Measurements from ENCODE around the gene GMPR.

The GMPR gene

DNA sequence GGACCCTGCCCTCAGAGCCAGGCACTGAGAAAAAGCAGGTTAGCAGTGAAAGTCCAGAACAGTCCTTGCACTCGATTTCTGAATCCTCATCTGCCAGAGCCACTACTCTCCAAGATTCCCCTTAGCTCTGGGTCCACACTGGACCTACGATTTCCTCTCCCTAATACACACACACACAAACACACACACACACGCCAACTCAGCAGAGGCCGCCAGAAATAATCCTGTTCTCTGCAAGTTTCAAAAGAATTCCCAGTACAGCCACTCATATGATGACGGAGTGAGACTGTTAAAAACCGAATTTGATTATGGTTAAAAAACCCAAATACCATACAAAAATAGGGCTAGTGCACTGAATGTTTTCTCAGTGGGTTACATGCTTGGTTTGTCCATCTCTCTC is 90.8 kb downstream of the GMPR start:
- DNase-seq (ENCODE audit: low spot score): no peak

DNA sequence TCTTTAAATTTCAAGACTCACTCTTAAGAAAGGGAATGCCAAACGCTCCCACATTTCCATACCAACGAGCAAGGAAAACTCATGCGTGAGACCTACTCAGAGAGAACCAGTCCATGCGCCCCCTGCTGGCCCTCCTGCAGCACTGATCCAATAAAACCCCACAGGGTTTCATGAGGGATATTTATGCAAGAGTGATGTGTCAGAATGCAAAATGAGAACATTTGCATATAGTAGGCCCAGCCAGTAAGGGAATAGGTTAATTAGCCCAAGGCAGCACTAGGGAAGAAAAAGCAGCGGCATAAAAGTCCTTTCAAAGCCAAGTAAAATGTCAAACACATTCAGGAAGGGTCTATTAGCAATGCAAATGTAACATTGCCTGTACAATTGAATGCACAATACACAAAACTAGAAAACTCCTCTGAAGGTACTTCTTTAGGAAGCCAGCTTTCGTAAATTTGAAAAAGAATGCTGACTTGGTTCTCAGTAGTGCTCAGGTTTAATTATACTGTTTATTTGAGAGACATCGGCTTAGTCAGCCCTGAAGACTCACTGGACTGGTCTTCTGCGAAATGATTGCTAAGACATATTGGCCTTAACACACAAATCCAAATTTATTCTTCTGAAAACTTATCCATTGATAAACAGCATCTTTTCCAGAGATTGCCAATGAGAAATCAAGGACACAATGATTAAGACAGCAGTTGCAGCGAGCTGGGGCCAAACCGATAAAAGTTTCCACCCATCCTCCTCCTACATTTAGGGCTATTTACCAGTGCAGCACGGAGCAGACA is 93.2 kb downstream of the GMPR start:
- peak; percentile 78 for DNase-seq (ENCODE audit: low spot score)

DNA sequence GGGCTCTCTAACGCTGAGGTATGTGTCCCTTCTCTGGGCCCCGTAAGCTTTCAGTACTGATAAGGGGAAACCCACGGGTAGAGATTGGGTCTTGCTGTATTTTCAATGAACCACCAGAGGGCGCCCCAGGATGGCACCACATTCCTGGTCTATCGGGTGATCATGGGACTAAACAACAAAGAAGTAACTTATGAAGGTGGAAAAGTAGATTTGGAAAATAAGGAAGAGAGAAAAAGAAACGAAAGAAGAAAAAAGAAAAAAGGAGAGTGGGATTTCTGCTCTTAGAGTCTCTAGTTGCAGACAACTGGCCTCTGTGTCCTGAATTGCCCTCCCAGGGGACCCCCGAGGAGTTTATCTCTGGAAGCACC is 93.8 kb downstream of the GMPR start:
- peak; percentile 82 for DNase-seq (ENCODE audit: low spot score)

DNA sequence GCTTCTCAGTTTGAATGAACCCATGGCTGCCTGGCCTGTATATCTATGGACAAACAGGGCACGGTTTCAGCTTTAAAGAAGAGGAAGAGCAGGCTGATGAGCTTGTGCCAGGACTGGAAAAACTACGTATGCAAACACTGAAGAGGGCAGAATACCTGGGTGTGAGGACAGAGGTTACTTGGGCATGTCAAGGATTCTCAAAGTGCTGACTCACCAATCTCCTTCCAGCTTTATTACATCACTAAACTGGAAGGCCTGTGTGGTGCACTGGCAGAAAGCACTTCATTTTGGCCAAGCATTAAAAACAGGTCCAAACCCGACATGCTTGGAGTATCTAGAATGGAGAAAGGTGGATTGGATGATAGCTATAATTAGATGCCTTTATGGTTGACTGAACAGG is 95.2 kb downstream of the GMPR start:
- no peak for DNase-seq (ENCODE audit: low spot score)

DNA sequence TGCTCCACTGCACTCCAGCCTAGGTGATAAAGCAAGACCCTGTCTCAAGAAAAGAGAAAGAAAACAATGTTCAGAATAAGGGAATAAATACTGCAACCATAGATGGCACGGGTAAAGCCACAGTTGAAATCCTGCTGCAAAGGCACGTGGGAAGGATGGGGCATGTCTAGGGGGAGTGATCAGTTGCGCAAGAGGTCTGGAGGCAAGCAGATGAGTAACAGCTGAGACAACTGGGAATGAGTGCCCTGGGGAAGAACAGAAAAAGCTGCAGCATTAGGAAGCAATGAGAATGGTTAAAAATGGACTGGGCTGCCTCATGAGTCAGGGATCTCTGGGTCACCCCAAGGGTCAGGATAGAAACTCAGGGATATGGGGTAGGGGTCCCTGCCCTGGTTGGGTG is 96.3 kb downstream of the GMPR start:
- no peak for DNase-seq (ENCODE audit: low spot score)

DNA sequence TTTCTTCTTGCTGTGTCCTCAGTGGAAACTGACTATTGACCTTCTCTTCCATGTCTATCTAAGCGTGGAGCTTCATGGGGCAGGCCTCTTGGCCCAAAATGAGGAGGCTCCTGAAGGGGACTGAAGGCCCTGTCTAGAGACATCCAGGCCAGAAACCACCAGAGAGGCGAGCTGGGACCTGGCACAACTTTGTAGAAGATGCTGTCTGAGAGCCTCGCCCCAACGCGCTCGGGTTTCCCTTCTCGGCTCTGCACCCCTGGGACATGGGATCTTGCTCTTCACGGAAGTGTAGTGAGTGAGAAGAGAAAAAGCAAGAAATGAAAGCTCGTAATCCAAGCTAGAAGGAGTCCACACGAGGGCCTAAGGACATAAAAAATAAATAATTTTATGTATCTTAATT is 96.8 kb downstream of the GMPR start:
- DNase-seq (ENCODE audit: low spot score): no peak

DNA sequence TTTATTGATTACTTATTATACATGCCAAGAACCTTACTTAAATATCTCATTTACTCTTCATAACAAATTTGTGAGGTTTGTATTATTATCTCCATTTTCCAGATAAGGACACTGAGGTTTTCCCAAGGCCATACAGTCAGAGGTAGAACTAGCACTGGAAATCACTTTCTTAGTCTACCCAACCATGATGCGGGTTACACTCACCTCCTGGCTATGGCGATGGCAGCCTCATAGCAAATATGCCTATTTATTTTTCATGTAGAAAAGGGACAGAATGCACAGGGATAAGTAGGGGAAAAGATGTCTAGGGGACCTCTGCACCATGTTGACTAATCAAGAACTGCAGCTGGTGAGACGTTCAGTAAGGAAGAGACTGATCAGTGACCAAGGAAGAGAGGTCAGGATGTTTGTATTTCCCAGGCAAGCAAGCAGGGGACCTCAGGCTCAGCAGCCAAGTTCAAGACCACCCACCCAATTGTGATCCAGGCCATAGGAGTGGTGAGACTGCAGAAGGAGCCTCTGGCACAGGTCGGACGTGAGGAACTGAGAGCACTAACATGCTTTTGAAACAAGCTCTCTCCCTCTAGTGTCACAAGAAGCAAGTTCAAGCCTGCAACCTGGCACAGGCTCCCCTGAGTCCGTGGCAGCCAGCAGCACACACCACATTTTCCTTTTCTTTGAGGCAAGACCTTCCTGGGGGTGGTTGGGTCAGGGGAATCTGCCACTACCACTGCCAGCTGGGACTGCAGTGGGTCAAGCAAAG is 97.8 kb downstream of the GMPR start:
- DNase-seq (ENCODE audit: low spot score): no peak

DNA sequence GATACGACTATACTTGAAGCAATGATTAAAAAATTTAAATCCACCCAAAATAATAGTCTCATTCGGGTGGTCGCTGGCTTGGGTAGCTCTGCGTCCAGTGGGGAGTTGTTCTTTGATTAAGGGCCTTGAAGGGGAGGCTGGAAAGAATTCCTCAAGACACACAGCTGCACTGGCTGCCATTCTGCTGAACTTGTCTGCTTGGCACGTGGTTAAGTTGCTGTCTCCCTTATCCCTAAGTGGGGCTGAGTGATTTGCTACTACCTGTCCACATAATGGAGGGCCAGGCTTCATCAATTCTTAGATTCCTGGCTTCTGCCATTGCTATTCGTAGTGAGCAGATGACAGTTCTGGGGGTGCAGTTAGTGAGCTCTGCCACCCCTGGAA is 98.5 kb downstream of the GMPR start:
- DNase-seq (ENCODE audit: low spot score): no peak

DNA sequence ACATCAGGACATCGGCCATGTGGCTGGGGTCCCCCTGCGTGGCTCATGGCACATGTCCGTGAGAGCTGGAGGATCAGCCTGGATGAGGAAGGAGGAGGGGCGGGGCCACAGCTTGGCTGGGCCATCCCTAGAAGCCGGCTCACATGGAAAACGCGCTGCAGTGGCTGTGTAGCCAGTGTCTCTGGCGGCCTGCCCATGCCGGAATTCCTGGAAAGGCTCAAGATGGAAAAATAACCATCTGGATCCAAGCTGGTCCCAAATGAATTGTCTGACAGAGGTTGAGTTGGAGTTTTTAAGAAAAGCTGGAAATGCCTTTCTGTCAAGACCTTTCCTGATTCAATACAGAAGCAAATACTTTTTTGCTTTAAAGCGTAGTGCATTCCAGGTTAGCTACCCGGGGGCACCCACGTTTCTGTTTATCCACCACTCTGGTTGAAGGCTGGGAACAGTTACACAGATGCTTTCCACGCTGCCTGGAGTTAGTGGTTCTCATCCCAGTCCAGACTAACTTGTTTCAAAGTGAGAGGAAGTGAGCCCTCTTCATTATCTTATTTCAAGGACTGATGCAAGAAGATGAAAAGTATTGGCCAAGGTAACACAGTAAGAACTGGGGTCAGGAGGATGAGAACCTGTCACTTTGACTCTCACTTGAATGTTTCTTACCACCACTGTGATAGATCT is 99.0 kb downstream of the GMPR start:
- no peak for DNase-seq (ENCODE audit: low spot score)

DNA sequence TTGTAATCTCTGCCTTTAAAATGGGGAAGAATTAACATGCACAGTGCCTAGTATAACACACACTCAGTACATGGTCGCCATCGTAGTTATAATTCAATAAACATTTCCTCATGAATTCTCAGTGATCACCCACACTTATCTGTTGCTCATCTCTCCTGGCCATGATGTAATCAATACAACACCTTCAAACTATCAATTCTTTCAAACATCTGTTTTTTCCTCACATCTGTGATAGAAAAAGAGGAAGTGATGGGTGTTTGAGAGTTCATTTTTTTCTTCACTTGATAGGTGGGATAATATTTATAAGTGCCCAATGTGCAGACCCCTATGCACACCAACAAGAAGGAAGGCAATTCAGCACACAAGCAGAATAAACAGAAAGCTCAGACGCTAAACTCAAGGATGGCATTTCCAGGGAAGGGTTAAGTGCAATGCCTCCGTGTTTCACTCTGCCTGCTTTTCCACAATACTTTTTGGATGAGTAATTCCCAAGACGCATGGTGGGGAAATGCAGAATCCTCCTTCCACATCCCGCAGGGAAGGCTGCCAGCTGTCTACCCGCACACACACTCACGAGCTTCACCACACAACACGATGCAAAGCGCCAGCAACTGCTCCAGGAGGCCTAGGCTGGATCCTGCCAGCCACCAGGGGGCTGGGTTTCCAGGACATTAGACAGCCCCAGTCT is 100.3 kb downstream of the GMPR start:
- DNase-seq (ENCODE audit: low spot score): no peak

DNA sequence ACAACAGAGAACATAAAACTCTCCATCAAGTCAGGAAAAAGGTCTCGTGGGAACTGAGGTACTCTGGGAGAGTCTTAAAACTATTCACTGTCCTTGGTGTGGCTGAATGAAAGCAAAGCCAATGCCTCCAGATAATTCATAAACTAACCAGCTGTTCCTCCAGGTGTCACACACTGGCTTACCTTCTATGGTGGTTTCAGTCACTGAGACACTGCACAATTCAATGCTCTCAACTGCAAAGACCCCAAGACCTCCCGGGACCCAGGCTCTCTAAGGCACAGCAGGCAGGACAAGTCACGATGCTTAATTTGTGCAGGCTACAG is 100.8 kb downstream of the GMPR start:
- DNase-seq (ENCODE audit: low spot score): no peak

DNA sequence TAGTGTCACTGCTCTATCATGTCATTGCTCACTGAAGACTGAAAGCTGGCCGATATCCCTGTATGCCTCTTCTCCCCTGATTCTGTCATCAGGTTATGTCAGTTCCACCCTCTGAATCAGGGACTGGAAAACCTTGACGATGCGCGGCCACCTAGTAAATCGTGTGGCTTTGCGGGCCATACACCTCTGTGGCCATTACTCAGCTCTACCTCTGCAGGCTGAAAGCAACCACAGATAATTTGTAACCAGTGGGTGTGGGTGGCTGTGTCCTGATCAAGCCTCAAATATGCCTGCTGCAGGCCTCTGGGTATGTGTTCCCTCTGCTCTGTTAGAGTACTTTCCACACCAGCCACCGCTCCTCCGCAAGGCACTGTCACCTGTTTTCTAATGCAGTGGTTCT is 105.2 kb downstream of the GMPR start:
- DNase-seq (ENCODE audit: low spot score): no peak

DNA sequence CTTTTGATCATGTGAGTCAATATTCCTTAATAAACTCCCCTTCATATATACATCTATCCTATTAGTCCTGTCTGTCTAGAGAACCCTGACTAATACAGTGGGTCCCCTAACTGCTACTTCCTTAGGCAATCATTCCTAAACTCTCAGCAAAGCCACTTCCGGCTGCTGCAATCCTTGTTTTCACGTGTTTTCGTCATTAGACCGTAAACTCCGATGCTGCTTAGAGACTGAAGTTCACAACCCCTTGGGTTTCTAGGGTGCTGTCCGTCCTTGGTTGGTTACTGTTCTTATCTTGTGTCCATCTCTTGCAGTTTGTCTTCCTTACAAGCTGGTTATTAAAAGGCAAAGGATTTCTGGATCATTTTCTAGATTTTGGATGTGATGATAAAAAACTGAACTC is 106.4 kb downstream of the GMPR start:
- no peak for DNase-seq (ENCODE audit: low spot score)

Data from hematopoietic multipotent progenitor cell treated with erythropoietin and hydrocortisone succinate and interleukin-3 and kit ligand, for 15 days (in vitro differentiated cells).